Measurements from ENCODE around the gene ZNF75A. TPM values are rescaled to one million over a fixed set of nuclear protein-coding genes. Genes with fewer than 3 reads are reported as not detected.

The ZNF75A gene
- total and polyA plus RNA-seq, 8 donors: 8.0 to 52.5 (median 16.4) TPM

DNA sequence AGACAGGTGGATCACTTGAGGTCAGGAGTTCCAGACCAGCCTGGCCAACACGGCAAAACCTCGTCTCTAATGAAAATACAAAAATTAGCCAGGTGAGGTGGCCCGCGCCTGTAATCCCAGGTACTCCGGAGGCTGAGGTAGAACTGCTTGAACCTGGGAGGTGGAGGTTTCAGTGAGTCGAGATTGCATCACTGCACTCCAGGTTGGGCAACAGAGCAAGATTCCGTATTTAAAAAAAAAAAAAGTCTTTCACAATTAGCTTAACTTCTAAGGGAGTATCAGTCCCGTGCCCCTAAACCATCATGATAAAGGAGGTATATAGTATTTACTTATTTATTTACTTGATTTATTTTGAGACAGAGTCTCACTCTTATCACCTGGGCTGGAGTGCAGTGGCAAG, 45.5 kb upstream of the ZNF75A start:
- no peaks in the 10 kb centered on the region for H3K9me3 ChIP-seq
- H3K27ac ChIP-seq: peak overlapping the region in 2 of 5 donors; percentile 70 to 76
- WGBS, 5 donors: 83 to 88% (median 84%) methylated on average over 8 of the region's 8 CpGs
- no peak for DNase-seq
- H3K4me1 ChIP-seq: peaks cover 2 to 15% (median 5%) of the 10 kb centered on the region in 4 donors
- intact Hi-C loops (cut with DNase I; ENCODE audit: low total_unique reads): no loop called here
- no peak overlapping the region for H3K4me3 ChIP-seq
- peaks cover 0 to 26% (median 0%) of the 10 kb centered on the region in 3 donors for H3K27me3 ChIP-seq
- no peaks in the 10 kb centered on the region for H3K36me3 ChIP-seq
- TF ChIP-seq POLR2A (IDR thresholded peaks at IDR 0.05): no peak
- TF ChIP-seq POLR2AphosphoS5 (IDR thresholded peaks at IDR 0.05): no peak
- TF ChIP-seq, protein P1, sequence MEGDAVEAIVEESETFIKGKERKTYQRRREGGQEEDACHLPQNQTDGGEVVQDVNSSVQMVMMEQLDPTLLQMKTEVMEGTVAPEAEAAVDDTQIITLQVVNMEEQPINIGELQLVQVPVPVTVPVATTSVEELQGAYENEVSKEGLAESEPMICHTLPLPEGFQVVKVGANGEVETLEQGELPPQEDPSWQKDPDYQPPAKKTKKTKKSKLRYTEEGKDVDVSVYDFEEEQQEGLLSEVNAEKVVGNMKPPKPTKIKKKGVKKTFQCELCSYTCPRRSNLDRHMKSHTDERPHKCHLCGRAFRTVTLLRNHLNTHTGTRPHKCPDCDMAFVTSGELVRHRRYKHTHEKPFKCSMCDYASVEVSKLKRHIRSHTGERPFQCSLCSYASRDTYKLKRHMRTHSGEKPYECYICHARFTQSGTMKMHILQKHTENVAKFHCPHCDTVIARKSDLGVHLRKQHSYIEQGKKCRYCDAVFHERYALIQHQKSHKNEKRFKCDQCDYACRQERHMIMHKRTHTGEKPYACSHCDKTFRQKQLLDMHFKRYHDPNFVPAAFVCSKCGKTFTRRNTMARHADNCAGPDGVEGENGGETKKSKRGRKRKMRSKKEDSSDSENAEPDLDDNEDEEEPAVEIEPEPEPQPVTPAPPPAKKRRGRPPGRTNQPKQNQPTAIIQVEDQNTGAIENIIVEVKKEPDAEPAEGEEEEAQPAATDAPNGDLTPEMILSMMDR (IDR thresholded peaks at IDR 0.05): no peak
- no peak for TF ChIP-seq EP300 (IDR thresholded peaks at IDR 0.05)

DNA sequence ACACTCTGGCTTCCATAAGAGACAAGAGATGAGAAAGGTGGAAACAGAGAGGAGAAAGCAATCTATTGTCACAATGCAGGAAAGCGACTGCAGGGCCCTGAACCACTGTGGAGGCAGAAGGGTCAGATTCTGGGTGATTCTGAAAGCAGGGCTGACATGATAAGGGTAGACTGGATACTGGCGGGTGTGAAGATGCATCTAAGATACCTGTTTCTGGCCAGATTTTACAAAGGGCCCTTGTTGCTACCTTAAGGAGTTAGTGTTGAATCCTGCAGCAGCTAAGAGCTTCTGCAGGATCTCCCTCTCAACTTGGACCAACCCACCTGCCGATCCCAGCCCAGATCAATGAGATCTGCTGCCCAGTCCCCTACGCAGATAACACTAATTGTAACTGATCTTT, 42.8 kb upstream of the ZNF75A start:
- 86 to 94% (median 89%) methylated on average over 4 of the region's 4 CpGs for WGBS, 5 donors
- H3K4me1 ChIP-seq: peaks cover 4 to 37% (median 22%) of the 10 kb centered on the region in 4 donors
- H3K27ac ChIP-seq: peak overlapping the region in 3 of 5 donors; percentile 98 to 100 (median 99)
- peaks cover 0 to 21% (median 13%) of the 10 kb centered on the region in 4 donors for H3K36me3 ChIP-seq
- H3K9me3 ChIP-seq: peaks cover 0 to 4% (median 0%) of the 10 kb centered on the region in 4 donors
- DNase-seq: no peak
- TF ChIP-seq, protein P1 (IDR thresholded peaks at IDR 0.05): no peak
- no peak for TF ChIP-seq EP300 (IDR thresholded peaks at IDR 0.05)
- TF ChIP-seq POLR2AphosphoS5 (IDR thresholded peaks at IDR 0.05): no peak
- no peak for TF ChIP-seq POLR2A (IDR thresholded peaks at IDR 0.05)
- H3K4me3 ChIP-seq: no peak overlapping the region
- intact Hi-C loops (cut with DNase I; ENCODE audit: low total_unique reads): no loop called here
- H3K27me3 ChIP-seq: peaks cover 0 to 7% (median 0%) of the 10 kb centered on the region in 3 donors

DNA sequence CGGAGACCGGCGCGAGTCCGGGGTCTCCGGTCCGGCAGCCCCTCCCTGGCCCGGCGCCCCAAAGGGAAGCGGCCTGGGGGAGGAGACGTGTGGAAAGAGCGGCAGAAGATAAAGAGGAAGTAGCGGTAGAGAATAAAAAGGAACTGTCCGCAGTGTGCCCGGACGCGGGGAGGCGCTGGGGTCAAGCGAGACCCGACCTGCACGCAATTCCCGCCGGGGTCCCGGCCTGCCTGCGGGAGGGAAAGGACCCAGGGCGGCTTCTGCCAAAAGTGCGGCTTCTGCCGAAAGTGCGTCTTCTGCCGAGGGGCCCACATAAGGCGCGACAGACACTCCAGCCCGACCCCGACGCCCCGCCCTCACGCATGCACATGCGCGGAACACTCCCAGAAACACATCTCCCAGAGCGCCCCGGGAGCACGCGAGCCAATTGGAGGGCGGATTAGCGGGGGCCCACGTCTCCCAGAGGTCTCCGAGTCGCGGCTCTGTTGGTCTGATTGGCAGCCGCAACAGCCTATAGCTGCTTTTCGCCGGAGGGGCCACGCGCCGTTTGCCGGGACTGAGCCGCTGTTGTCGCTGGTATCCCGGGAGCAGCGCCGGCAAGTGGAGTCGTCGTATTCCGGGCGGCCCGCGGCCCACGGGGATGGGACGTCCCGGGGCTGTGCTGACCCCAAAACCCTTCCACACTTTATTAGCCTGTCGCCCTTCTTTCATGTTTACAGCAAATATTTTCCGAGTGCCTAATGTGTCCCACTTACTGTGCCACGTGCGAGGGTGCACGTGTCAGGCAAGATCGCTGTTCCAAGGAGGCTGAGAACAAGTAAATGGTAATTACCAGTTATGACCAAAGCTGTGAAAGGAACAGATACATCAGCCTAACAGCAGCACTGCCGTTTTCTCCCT, 40.9 kb upstream of the ZNF75A start:
- no peak for TF ChIP-seq EP300 (IDR thresholded peaks at IDR 0.05)
- peak; percentile 80 to 93 (median 82) for TF ChIP-seq POLR2AphosphoS5 (IDR thresholded peaks at IDR 0.05)
- TF ChIP-seq POLR2A (IDR thresholded peaks at IDR 0.05): peak in 1 of 4 donors; percentile 41
- TF ChIP-seq, protein P1 (IDR thresholded peaks at IDR 0.05): peak in 1 of 7 experiments; percentile 29

DNA sequence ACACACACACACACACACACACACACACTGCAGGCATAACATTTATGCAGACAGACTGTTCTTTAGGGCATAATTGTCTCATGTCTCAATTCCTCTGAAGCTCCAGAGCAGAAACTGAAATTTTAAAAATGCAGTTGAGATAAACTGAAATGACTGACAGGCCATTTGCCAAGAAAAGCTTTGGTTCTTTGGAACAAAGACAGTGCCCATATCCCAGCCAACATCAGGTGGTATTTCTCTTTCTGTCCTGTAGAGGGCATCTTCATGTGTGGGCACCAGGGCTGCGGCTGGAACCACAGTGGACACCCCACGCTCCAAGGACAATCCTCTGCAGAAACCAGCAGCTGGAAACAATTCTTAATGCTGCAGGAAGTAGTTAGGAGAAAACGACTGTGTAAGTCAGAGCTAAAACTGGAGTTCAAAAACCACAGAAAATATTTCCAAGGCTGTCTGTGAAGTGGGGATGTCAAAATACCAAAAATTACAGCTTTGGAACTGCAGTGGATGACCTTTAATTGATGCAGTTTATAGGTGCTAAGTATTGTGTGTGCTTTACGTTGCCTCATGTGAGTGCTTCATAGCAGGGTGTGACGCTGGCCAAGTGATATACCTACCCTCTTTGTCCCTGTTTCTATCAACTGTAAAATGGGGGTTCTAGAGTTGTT, 38.3 kb upstream of the ZNF75A start:
- intact Hi-C loops (cut with DNase I; ENCODE audit: low total_unique reads): no loop called here
- TF ChIP-seq POLR2AphosphoS5 (IDR thresholded peaks at IDR 0.05) (peak in 1 of 3 donors; percentile 34), POLR2A (IDR thresholded peaks at IDR 0.05) (no peak), EP300 (IDR thresholded peaks at IDR 0.05) (no peak)
- TF ChIP-seq, protein P1 (IDR thresholded peaks at IDR 0.05): peak in 3 of 7 experiments; percentile 11 to 44 (median 42)
- Histone ChIP-seq H3K4me3 (no peak overlapping the region), H3K27ac (no peak overlapping the region), H3K36me3 (peaks cover 0 to 37% (median 31%) of the 10 kb centered on the region in 4 donors), H3K9me3 (peaks cover 0 to 4% (median 0%) of the 10 kb centered on the region in 4 donors), H3K27me3 (no peaks in the 10 kb centered on the region), H3K4me1 (peaks cover 4 to 37% (median 22%) of the 10 kb centered on the region in 4 donors)
- peak in 1 of 2 donors; percentile 31 for DNase-seq
- WGBS, 5 donors: 62 to 70% (median 63%) methylated on average over 5 of the region's 5 CpGs

More for the DNA sequence above, 40.9 kb upstream of the ZNF75A start:
- WGBS, 5 donors: 1 to 4% (median 1%) methylated on average over 48 to 77 of the region's 77 CpGs
- H3K4me1 ChIP-seq: peaks cover 4 to 37% (median 22%) of the 10 kb centered on the region in 4 donors
- H3K27ac ChIP-seq: peak overlapping the region; percentile 94 to 100 (median 98)
- intact Hi-C loops (cut with DNase I; ENCODE audit: low total_unique reads): no loop called here
- H3K9me3 ChIP-seq: peaks cover 0 to 4% (median 0%) of the 10 kb centered on the region in 4 donors
- no peaks in the 10 kb centered on the region for H3K27me3 ChIP-seq
- H3K4me3 ChIP-seq: peak overlapping the region; percentile 60 to 82 (median 72)
- peak; percentile 95 to 99 for DNase-seq
- peaks cover 0 to 37% (median 28%) of the 10 kb centered on the region in 4 donors for H3K36me3 ChIP-seq

Data from stomach (tissue), 9 donors.